GM18867 (cell line): ENCODE results near the gene IRAK1.

ENCODE experiments used
- ATAC-seq: cut with Tn5 transposase; IDR thresholded peaks from one replicate; pipeline ENCODE4 v1.9.1; 2021; ENCODE audit warnings: mild to moderate bottlenecking, moderate library complexity; ENCODE audit not compliant: unreplicated experiment

Gene IRAK1

GRCh38 chrX:154021131-154021611 lies 1.5 kb upstream of the IRAK1 start:
- no peak for ATAC-seq

DNA sequence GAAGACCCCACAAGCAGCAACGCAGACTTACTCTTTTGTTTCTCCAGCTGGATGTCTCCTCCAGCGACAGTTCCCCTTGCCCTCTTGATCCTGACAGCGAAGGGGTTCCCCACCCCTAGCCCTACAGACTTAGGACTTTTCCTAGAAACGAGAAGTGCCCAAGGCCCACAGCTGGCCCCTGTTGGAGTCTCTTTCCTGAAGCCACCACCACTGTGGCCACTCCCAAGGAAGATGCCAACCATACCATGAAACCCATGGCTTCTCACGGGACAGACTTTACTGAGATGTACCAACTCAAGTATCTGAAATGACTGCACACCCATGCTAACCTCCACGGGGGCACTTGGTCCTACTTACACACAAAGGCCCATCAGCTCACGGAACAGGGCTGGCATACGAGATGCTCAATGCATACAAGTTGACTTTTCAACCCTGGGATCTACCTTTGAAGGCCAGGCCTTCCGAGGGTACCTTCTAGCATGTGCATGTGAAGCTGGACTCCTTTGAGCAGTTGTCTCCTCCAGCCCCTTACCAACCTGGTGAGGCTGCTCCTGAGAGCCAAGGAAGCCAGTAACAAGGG lies 924 bp upstream of the IRAK1 start:
- ATAC-seq = peak; percentile 3

DNA sequence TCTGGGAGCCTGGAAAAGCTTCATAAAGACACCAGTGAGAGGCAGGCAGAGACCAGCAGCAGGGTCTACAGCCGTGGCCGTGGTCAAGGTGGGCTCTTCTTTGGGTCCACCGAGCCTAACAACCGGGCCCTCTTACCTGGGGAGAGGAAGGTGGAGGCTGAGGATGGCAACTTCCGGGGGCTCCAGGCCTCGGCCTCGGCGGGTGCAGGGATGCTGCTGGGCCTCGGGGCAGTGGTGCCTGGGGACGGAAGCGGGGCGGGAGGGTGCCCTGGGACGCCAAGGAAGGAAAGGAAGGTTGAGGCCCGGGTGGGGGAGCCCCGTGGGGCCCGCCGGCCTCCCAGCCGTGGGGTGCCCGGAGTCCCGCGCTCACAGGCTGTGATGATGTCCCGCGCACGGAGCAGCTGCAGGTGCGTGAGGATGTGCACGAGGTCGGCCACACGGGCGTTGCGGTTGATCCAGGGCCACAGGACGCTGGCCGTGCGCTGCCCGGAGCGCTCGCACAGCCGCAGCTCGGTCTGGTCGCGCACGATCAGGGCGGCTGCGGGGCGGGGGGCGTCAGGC lies 561 bp downstream of the IRAK1 start:
- no peak for ATAC-seq

- ATAC-seq = no peak
Measured at GRCh38 chrX:154018518-154019060, 1.1 kb downstream of the IRAK1 start.

DNA sequence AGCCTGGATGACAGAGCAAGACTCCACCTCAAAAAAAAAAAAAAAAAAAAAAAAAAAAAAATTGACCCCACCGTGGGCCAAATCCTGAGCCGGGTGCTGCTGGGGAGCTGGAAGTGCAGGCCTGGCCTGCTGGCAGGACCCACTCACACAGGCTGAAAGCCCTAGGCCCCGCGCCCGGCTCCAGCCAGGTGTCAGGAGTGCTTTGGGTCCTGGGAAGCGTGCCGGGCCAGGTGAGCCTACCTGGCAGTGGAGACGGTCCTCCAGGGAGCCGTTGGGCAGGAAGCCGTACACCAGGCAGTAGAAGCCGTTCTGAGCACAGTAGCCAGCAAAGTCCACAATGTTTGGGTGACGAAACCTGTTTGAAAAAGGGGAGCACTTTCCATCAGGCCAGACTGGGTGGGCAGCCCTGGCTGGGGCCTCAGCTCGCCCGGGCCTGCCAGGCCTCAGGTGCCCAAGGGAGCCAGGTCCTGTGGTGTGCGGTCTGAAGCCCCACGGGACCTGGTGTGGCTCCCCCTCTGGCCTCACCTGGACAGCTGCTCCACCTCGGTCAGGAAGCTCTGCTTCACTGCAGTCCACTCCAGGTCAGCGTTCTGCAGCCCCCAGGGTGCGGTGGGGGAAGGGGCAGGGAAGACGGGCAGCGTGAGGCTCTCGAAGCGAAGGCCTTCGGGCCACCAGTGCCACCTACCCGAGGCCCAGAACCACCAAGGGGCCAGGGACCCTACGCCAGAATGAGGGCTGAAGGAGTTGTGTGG lies 1.8 kb downstream of the IRAK1 start:
- no peak for ATAC-seq

GRCh38 chrX:154016366-154017076 lies 3.2 kb downstream of the IRAK1 start:
- ATAC-seq = no peak

DNA sequence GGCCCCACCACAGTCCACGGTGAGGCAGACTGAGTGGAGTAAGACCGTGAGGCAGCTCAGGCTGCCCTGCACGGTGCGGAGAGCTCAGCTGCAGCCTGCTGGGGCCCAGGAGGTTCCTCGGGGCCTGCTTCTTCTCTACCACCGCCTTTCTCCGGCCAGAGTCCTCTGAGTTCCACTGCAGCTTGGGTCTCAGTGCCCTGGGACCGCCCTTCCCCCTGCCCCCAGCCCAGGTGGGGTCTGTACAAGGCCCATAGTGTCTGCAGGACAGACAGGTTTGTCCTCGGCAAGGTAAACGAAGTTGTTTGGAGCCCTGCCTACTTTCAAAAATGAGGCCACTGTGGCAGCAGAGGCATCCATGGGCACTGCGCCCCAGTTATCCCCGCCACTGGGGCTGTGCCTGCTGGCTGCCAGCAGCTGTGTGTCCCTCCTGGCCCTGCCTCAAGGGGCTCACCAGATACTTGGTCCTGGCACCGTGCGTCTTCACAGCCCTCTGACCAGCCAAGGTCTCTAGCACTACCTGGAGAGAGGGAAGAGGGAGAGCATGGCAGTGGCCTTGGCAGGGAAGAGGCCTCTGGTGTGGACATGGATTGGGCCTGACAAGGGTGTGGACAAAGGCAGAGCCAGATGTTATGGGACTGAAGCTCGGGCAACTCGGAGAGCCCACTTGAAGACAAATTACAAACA lies 4.0 kb downstream of the IRAK1 start:
- no peak for ATAC-seq

- ATAC-seq = no peak
Measured at GRCh38 chrX:154014429-154015380, 5.0 kb downstream of the IRAK1 start.

DNA sequence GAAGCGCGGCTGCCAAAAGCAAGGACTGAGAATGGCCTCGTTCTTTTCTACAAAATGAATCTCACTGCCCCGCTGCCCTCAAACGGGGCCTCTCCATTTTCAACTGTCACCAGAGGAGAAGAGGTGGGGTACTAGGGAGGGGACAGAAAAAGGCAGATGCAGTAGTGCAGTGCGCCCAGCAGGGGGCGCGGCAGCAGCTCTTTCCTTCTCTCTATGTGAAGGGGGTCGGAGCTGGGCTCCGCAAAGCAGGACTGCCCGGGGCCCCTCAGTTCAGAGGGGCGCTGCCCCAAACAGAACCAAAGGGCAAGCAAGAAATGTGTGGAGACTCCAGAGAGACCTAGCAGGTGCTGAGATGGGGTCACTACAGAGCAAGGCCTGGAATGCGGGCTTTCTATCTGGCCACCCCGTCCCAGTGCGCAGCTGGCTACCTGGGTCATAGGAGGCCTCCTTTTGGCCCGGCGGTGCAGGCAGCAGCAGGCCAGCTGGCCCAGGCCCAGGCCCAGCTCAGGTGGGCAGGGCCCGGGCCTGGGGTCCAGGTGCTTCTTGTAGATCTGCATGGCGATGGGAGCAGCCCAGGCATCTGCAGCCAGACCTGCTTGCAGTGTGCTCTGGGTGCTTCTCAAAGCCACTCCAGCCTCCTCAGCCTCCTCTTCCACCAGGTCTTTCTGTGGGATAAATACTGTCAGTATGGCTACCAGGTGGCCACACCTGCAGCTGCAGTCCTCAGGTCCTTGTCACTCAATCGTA lies 5.9 kb downstream of the IRAK1 start:
- ATAC-seq = peak; percentile 59

GRCh38 chrX:154013001-154013421 lies 6.7 kb downstream of the IRAK1 start:
- ATAC-seq = no peak

DNA sequence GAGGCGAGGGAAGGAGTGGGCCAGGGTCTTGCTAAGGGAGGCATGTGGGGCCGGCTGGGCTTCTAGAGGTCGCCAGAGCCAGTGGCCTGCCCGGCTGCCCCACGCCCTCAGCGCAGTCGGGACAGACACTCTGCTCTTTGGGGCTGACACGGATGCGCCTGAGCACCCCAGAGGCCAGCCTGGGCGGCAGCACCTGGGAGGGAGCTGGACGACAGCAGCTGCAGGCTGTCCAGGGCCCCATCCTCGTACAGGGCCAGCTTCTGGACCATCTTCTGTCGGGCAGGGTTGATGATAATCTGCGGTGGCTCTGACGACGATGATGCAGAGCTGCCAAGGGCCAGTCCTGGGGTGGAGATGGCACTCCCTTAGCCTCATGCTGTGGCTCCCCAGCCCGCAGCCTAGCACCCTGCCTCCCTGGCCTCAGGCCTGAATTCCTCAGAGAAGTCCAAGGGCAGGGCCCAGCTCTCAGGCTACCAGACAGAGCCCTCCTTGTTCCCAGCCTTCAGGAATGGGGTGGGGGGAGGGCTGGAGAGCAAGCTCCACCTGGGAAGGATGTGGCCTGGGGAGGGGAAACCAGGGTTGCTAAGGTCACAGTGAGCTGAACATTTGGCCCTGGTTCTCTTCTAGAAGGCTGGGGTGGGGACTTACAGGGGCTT lies 7.2 kb downstream of the IRAK1 start:
- ATAC-seq = no peak

DNA sequence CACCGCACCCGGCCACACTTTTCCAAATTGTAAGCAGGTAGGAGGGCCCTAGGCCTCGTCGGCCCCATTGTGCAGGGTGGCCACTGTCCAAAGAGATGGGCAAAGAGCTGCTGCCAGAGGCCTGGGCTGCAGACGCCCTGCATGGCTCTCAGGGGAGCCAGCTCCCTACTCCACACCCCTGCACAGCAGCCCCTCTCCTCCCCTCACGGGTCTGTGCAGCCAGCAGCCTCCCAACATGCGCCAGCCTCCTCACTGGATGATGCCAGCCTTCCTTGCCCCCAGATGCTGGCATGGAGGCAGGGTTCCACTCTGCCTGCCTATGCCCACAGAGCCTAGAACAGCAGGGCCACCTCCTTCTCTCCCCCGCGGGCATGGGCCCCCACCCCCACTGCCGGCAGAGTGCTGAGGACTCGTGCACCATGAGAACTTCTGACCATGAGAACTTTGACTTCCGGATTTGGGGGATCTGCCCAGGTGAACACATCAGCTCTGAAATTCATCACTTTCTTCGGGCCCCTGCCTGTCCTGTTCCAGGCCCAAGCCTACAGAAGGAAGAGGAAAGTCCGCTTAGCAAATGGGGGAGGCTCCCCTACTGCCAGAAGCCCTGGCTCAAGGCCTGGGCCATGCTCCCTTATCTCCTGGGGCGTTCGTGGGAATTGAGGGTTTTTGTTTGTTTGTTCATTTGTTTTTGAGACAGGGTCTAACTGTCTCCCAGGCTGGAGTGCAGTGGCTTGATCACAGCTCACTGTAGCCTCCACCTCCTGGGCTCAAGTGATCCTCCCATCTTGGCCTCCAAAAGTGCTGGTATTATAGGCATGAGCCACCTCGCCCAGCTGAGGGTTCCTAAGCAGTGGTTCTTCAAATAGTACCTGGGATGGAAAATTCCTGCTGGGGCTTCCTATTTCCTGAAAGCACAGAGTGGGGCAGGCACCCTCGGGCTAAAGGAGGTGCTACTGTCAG lies 8.0 kb downstream of the IRAK1 start:
- ATAC-seq = no peak

DNA sequence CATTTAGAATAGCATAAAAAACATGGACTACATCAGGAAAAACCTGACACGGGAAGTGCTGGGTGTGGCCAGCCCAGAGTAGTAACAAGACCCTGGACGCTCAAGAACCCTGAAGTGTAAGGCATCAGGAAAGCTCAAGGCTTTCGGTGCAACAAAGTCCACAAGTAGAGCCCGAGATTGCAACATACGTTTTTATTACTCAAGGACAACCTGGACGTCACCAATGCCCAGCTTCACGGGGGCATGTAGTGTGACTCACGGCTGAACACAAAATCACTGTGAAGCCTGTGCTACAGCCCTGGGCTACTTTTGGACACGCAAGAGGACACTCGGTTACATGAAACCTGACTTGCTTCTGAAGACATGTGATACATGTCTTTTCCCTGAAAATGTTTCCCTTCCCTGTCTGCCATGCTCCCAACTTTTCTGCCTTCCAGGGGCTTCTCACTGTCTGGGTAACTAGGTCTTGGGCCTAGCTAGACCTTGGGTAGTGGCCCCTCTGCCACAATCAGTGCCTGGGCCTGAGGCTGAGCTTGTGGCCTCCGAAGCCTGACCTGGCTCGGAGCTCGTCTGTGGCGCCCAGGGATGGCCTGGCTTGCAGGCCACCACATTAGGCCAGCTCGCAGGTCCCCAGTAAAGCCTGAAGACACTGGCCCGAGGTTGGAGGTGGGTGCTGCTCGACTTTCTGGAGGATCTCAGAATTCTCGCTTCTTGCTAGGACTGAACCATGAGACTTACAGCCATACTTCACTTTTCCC lies 9.2 kb downstream of the IRAK1 start:
- no peak for ATAC-seq

DNA sequence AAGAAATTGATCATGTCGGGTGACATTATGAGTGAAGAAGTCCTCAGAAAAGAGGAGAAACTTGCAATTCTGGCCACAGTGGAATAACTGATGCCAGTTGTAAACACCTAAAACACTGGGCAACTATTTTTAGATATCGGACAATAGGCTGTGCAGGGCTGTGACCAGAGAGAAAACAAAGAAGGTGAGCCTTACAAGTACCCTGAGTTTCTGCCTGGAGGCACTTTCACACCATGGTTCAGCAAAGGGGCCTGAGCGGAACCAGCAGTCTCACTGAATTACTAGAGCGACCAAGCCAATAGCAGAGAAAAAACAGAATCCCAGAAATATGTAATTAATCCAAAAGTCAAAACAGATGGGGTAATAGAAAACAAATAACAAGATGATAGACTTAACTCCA lies 11.2 kb downstream of the IRAK1 start:
- no peak for ATAC-seq

DNA sequence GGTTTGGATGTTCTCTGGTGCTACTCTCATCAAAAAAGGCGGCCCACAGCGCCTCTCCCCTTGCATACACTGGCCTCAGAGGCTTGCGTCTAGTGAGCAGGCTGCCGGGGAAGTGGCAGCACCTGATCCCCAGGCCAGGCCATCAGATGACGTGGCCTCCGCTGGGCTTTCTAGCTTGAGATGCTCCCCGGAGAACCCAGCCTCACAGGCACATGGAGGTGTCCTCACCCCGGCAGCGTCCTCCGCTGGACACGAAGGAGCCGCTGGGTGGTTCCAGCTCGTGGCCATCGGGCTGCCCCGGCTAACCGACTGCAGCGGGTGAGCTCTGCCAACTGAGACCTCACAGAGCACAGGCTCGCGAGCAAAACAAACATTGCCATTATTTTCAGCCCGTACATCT lies 12.8 kb downstream of the IRAK1 start:
- ATAC-seq = no peak

GRCh38 chrX:154004315-154004714 lies 15.4 kb downstream of the IRAK1 start:
- no peak for ATAC-seq
